IMR-90 (cell line): ENCODE data around the gene JRKL. TPM values are rescaled to one million over a fixed set of nuclear protein-coding genes. Genes with fewer than 3 reads are reported as not detected.

ENCODE experiments used
- ATAC-seq: fragments of 200-7000 bp; cut with Tn5 transposase; 2 replicates; pipeline ENCODE4 v1.9.1; 2020; ENCODE audit warnings: low read depth, mild to moderate bottlenecking, moderate library complexity
- BruUV-seq: library from RNA; stranded (reverse); fragments of 400-500 nt; replicated peaks from 2 replicates; lab custom pipeline; 2021; lab: Mats Ljungman, UMichigan
- CTCF ChIA-PET: fragments of 300-600 bp; formaldehyde crosslinking; extraction: SDS; loops from one replicate; lab custom pipeline; 2021; ENCODE audit warnings: antibody characterized with exemption; lab: Yijun Ruan, JAX
- POLR2A ChIA-PET: fragments of 300-600 bp; sonication (Branson Sonifier 250); formaldehyde crosslinking; loops from one replicate; lab custom pipeline; 2022; ENCODE audit warnings: antibody characterized with exemption; ENCODE audit not compliant: unreplicated experiment; lab: Charles Lee
- DNase-seq: peaks from one replicate; pipeline ENCODE4 v3.0.0; 2013
- H2AFZ ChIP-seq: replicated peaks from 2 replicates; pipeline ENCODE3; 2013; ENCODE audit warnings: low read length, mild to moderate bottlenecking; ENCODE audit not compliant: poor library complexity
- H2AK5ac ChIP-seq: 2 replicates; pipeline ENCODE4 v1.6.1; 2013; ENCODE audit warnings: low read depth, low read length, inconsistent platforms
- H2AK9ac ChIP-seq: replicated peaks from 2 replicates; pipeline ENCODE3; 2013; ENCODE audit warnings: mild to moderate bottlenecking, low read depth, low read length, moderate library complexity; ENCODE audit not compliant: poor library complexity
- H2BK120ac ChIP-seq: 2 replicates; pipeline ENCODE4 v1.6.1; 2013; ENCODE audit warnings: low read depth, low read length, inconsistent platforms
- H2BK15ac ChIP-seq: 3 replicates; pipeline ENCODE4 v1.6.1; 2013; ENCODE audit warnings: low read depth, low read length, inconsistent platforms
- H2BK20ac ChIP-seq: 2 replicates; pipeline ENCODE4 v1.6.1; 2013; ENCODE audit warnings: low read depth, mild to moderate bottlenecking, inconsistent platforms, low read length, moderate library complexity
- H2BK5ac ChIP-seq: 2 replicates; pipeline ENCODE4 v1.6.1; 2013; ENCODE audit warnings: mild to moderate bottlenecking, low read depth, low read length, inconsistent platforms; ENCODE audit not compliant: poor library complexity, severe bottlenecking
- H3K14ac ChIP-seq: replicated peaks from 2 replicates; pipeline ENCODE4 v1.6.1; 2013; ENCODE audit warnings: low read depth, low read length, inconsistent platforms
- H3K18ac ChIP-seq: 2 replicates; pipeline ENCODE4 v1.6.1; 2013; ENCODE audit warnings: low read depth, low read length, control low read depth
- H3K23ac ChIP-seq: 2 replicates; pipeline ENCODE4 v1.6.1; 2013; ENCODE audit warnings: low read depth, low read length, inconsistent platforms
- H3K27ac ChIP-seq: 2 replicates; pipeline ENCODE4 v1.5.1; 2013; ENCODE audit warnings: mild to moderate bottlenecking, control low read depth, low read length; ENCODE audit not compliant: insufficient read depth
- H3K27me3 ChIP-seq: 2 replicates; pipeline ENCODE4 v1.6.1; 2013; ENCODE audit warnings: low read length; ENCODE audit not compliant: control insufficient read depth, insufficient read depth
- H3K36me3 ChIP-seq: 2 replicates; pipeline ENCODE4 v1.6.1; 2013; ENCODE audit warnings: low read length, mixed read lengths; ENCODE audit not compliant: control insufficient read depth, insufficient read depth
- H3K4ac ChIP-seq: 2 replicates; pipeline ENCODE4 v1.6.1; 2013; ENCODE audit warnings: low read depth, low read length, inconsistent platforms
- H3K4me1 ChIP-seq: 2 replicates; pipeline ENCODE4 v1.6.1; 2013; ENCODE audit warnings: low read length, mixed read lengths; ENCODE audit not compliant: control insufficient read depth, insufficient read depth
- H3K4me2 ChIP-seq: 2 replicates; pipeline ENCODE4 v1.6.1; 2013; ENCODE audit warnings: low read depth, mild to moderate bottlenecking, control low read depth, low read length, moderate library complexity
- H3K4me3 ChIP-seq: 2 replicates; pipeline ENCODE4 v1.5.1; 2013; ENCODE audit warnings: low read depth, mild to moderate bottlenecking, control low read depth, low read length, moderate library complexity; ENCODE audit not compliant: insufficient read depth
- H3K56ac ChIP-seq: 2 replicates; pipeline ENCODE4 v1.6.1; 2013; ENCODE audit warnings: low read length, inconsistent platforms; ENCODE audit not compliant: insufficient read depth; ENCODE audit errors: extremely low read depth
- H3K79me1 ChIP-seq, 2 experiments: 2 replicates each; pipeline ENCODE4 v1.6.1; 2013; ENCODE audit warnings: low read length in 2 of 2, inconsistent platforms in 1 of 2, low read depth in 1 of 2
- H3K9ac ChIP-seq: 2 replicates; pipeline ENCODE4 v1.6.1; 2013; ENCODE audit warnings: low read depth, low read length, control low read depth
- H3K9me1 ChIP-seq: 2 replicates; pipeline ENCODE4 v1.6.1; 2013; ENCODE audit warnings: low read length, inconsistent platforms; ENCODE audit not compliant: insufficient read depth
- H3K9me3 ChIP-seq: 2 replicates; pipeline ENCODE4 v1.6.1; 2013; ENCODE audit warnings: low read length; ENCODE audit not compliant: control insufficient read depth, insufficient read depth
- H4K20me1 ChIP-seq: 2 replicates; pipeline ENCODE4 v1.6.1; 2013; ENCODE audit warnings: low read length, inconsistent platforms; ENCODE audit not compliant: insufficient read depth
- H4K5ac ChIP-seq: 2 replicates; pipeline ENCODE4 v1.6.1; 2013; ENCODE audit warnings: mild to moderate bottlenecking, low read depth, low read length, control low read depth
- H4K8ac ChIP-seq, 2 experiments: 2 replicates each; pipeline ENCODE4 v1.6.1; 2013; ENCODE audit warnings: low read depth in 2 of 2, low read length in 2 of 2, control low read depth in 1 of 2, inconsistent platforms in 1 of 2
- H4K91ac ChIP-seq: 2 replicates; pipeline ENCODE4 v1.6.1; 2013; ENCODE audit warnings: low read depth, low read length, inconsistent platforms; ENCODE audit not compliant: insufficient read depth
- BHLHE40 ChIP-seq: fragments of 150-350 bp; IDR thresholded peaks from 2 replicates; pipeline ENCODE4 v1.6.1; 2016; ENCODE audit warnings: mild to moderate bottlenecking, low read depth, low read length
- CTCF ChIP-seq: conservative IDR thresholded peaks from 2 replicates; pipeline ENCODE4 v1.5.1; 2012; ENCODE audit warnings: mild to moderate bottlenecking, low read depth, low read length, improper control_type of control experiment
- FOS ChIP-seq: fragments of 150-350 bp; IDR thresholded peaks from 2 replicates; pipeline ENCODE4 v1.6.1; 2016; ENCODE audit warnings: low read depth, low read length
- MAFK ChIP-seq: IDR thresholded peaks from 2 replicates; pipeline ENCODE4 v1.6.1; 2012; ENCODE audit warnings: low read depth, low read length, improper control_type of control experiment
- RAD21 ChIP-seq: IDR thresholded peaks from 2 replicates; pipeline ENCODE4 v1.6.1; 2012; ENCODE audit warnings: low read length, improper control_type of control experiment
- WGBS, 2 experiments: methylation state at CpG; one replicate each; pipeline versions ENCODE4 v1.1.5 to v1.1.7; 2013; ENCODE audit warnings: missing lambda C conversion rate in 2 of 2; ENCODE audit not compliant: insufficient read length in 1 of 2; ENCODE audit errors: extremely low coverage in 2 of 2; 5-methylcytosine and 5-hydroxymethylcytosine counted together
- dilution Hi-C: fragments of 300-500 bp; cut with HindIII; formaldehyde crosslinking; loops from one replicate; pipeline ENCODE4 v1.14.3; 2018; ENCODE audit warnings: low sequenced_read_pairs; ENCODE audit not compliant: unreplicated experiment
- in situ Hi-C: fragments of 300-500 bp; cut with MboI; formaldehyde crosslinking; loops from 3 replicates; pipeline ENCODE4 v1.14.3; 2019; ENCODE audit warnings: low sequenced_read_pairs, inconsistent platforms, mixed read lengths
- intact Hi-C: fragments of 100-400 bp; cut with micrococcal nuclease; formaldehyde crosslinking; loops from 2 replicates; pipeline ENCODE4 v1.10.0; 2022
- polyA plus RNA-seq, 3 experiments: library from polyadenylated mRNA; depleted of rRNA; stranded (reverse); fragments of >200 nt; gene quantifications; 2 replicates each; pipeline ENCODE4 v1.2.3, GENCODE V29; 2012; ENCODE audit warnings: low replicate concordance in 1 of 3
- total RNA-seq: library from RNA; depleted of rRNA; stranded (reverse); fragments of >200 nt; gene quantifications from 2 replicates; pipeline ENCODE4 v1.2.3, GENCODE V29; 2012

The JRKL gene
- total and polyA plus RNA-seq, 2 of the 4 experiments (the other 2 are of a cell fraction): 5.6 to 5.9 TPM

- dilution Hi-C loops: loop anchor here (25.0 kb wide), 1 partner anchor 324 kb away; no protein-coding TSS in a partner anchor
- Histone ChIP-seq H3K4me2 (no peak overlapping the region), H3K36me3 (peaks cover 9% of the 10 kb centered on the region), H3K9ac (no peak overlapping the region), H3K56ac (no peak overlapping the region), H3K9me1 (peaks cover 5% of the 10 kb centered on the region; the same call in 1 of the 2 replicates), H2BK15ac (no peak overlapping the region), H3K18ac (no peak overlapping the region), H3K27me3 (no peaks in the 10 kb centered on the region), H3K4me1 (no peaks in the 10 kb centered on the region), H2AFZ (no peak overlapping the region), H4K20me1 (no peaks in the 10 kb centered on the region), H3K27ac (no peak overlapping the region), H3K79me1 (peaks cover 3 to 7% of the 10 kb centered on the region in 2 experiments; a peak in 2 of 4 replicates), H2BK5ac (no peak overlapping the region), H3K4ac (no peak overlapping the region), H2AK9ac (no peak overlapping the region), H4K91ac (no peak overlapping the region), H3K14ac (no peak overlapping the region), H2BK120ac (no peak overlapping the region), H2BK20ac (no peak overlapping the region), H4K8ac (no peak overlapping the region), H4K5ac (no peak overlapping the region), H2AK5ac (no peak overlapping the region), H3K23ac (no peak overlapping the region), H3K4me3 (no peak overlapping the region), H3K9me3 (no peaks in the 10 kb centered on the region)
- POLR2A ChIA-PET: no interaction called here
- WGBS, 2 experiments: 40% methylated on average over 1 of the region's 2 CpGs; no CpG with 5 or more reads in 1 of the 2 experiments
- DNase-seq: peak; percentile 45
- no TSS peak for BruUV-seq
- in situ Hi-C loops: no loop called here
- intact Hi-C loops: no loop called here
- no peak for ATAC-seq
- CTCF ChIA-PET: interaction anchor here (1.0 kb wide), 1 partner anchor 23 kb away, joined by 3 read pairs; no protein-coding TSS in a partner anchor
- peak; percentile 26; the same call in 1 of the 2 replicates for TF ChIP-seq BHLHE40
- no peak for TF ChIP-seq CTCF
- 0 out of 2 replicates have a peak, but pooled peaks have one; percentile 4 for TF ChIP-seq FOS
- no peak for TF ChIP-seq RAD21
- no peak for TF ChIP-seq MAFK
Measured at GRCh38 chr11:96361778-96362177, 28.0 kb upstream of the JRKL start.
